ENCODE results near the gene IFNA14.
"Not testable (repeated sequence)": the region's sequence is repeated elsewhere in the genome, so short reads cannot be mapped to it uniquely, and the experiment has no call there.

Gene IFNA14

DNA sequence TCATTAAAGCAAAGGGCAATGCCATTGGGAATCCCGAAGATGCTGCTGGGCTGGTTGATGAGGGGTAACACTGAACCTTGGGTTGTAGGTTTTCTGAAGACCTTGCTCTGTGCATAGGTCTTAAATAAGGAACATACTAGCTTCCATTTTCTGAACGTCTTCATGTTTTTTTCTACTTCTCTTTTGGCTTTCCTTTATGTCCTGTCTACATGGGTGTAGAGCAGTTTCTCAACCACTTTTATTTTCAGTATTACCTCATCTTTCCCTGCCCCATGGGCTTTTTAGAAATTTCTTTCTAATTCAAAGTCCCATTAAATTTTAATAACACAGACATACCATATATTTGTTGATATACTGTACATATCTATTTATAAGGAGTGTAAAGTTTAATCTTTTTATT is at the start of gene IFNA14:
TSS of gene IFNA14 (minus strand) at position 95 of the 400 bp plus-strand sequence. CDS start at position 25, 70 bp downstream.
- no peak for DNase-seq (ENCODE audit: low read depth)

DNA sequence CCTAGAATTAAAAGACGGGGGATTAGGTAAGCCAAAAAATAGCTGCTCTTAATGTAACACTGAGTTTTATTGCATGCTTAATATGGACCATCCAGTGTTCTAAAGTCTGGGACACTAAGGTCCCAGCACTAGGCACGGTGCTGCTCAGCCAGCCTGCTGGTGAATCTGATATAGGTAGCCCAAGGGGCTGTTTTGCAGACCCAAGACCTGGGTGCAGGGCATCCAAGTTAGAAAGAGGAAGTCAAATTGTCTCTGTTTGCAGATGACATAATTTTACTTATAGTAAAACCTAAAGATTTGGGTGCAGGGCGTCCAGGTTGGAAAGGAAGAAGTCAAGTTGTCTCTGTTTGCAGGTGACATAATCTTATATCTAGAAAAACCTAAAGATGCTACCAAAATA is 47.5 kb upstream of the IFNA14 start:
- no peak for DNase-seq (ENCODE audit: low read depth)

DNA sequence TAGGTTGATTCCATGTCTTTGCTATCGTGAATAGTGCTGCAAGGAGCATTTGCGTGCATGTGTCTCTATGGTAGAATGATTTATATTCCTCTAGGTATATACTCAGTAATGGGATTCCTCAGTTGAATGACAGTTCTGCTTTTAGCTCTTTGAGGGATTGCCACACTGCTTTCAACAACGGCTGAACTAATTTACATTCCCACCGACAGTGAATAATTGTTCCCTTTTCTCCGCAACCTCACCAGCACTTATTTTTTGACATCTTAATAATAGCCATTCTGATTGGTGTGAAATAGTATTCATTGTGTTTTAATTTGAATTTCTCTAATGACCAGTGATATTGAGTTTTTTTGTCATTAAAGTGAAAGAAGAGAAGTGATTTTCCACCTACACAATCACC is 46.9 kb upstream of the IFNA14 start:
- no peak for DNase-seq (ENCODE audit: low read depth)

DNA sequence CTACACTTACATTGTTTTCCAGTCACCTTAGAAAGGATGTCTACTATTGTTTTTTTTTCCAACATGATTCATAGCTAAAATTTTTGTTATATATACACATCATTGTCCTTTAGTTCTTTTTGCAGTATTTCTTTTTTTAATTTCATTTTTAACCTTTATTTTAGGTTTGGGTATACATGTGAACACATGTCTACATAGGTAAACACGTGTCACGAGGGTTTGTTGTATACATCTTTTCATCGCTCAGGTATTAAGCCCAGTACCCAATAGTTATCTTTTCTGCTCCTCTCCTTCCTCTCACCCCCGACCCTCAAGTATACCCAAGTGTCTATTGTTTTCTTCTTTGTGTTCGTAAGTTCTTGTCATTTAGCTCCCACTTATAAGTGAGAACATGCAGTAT is 46.3 kb upstream of the IFNA14 start:
- DNase-seq (ENCODE audit: low read depth): no peak

DNA sequence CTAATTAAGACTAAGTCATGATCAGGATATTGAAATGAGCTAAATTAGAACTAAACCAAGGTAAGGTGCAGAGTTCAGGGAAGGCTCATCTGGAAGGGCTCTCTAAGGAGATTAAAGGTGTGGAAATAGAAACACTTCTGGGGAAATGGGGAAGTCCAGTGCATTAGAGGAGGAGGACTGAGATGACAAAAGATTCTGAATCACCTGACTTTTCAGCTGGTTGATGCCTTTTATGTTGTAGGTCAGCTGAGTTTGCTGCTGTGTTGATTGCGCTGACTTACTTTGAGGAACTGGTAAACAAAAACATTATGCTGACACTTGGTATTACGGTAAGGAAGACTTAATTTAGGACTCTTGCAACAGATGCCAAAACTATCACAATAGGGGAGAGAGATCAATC is 41.5 kb upstream of the IFNA14 start:
- DNase-seq (ENCODE audit: low read depth): no peak

DNA sequence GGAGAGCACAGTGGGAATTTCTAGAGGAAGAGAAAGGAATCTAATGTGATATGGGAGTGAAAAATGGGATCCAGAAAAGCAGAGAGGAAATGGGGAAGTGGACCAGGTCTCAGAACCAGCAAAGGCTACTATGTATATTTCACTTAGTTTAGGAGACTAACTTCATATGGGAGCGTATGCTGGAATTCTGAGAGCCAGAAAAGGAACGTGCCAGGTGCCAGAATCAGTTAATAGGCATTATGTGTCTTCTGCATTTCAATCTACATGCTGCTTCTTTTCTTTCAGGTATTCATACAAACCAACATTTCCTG is 28.5 kb upstream of the IFNA14 start:
- DNase-seq (ENCODE audit: low read depth): no peak

DNA sequence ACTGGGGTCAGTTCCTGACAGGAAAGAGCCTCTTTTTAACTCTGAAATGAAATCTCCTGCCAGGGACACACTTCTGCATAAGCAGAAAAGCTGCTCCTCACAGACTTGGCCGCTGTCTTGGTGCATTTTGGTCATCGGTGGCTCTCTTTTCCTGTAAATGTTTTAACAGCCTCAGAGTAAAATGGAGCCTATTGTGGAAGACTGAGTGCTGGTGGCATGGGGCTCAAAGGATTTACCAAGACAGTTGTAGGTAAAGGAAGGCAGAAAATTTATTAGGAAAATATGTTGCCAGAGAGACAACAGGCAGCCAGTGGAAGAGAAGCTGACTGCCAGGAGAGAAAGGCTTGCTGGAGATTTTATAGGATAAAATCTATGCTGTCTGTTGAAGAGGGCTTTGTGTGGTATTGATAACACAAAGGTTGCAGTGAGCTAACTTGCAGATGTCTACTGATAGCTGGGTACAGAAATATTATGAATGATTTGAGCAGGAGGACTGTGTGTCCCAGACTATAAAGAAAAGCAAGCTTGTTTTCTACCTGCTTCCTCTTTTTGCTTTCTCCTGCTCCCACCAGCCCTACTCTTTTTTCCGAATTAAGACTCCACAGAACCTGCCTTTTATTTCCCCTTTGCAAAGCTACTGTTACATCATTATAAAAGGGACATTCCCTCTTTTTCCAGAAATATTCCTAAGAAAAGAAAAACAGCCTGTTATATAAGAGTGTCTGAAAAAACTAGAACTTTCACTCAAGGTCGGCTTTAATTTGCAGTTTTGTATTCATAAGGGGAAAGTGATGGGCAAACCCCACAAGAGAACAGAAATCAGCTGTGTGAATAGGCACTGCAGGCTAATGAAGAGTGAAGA is 27.9 kb upstream of the IFNA14 start:
- no peak for DNase-seq (ENCODE audit: low read depth)

DNA sequence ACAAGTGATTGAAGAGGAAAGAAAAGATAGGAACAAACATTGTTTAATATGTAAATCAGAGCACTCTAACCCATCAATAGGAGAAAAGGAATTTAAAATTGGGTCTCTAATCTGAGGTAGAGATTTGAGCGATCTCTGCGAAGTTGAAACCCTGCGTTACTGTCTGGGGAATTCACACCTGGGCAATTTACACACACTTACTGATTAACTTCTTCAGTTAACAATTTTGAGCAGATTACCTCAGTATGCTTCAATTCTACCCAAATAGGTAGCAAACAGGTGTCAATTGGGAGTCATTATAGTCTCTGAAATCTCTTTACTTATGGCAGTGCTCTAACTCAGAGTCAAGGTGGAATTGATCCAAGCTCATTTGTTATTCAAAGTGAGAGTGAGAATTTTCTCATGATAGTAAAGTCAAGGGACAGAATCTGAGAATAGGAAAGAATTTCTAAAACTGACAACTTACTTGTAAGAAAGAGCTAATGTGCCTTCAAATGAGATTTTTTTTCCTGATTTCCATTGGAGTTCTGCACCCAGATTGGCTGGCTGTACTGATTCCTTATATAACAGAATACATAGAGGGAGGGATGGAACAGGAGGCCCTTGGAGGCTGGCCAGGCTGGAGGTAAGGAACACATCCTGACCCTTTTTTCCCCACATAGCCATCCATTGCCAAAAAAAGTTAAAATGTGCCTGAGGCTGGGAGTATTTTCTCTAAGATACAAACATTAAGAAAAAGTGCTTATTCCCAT is 27.1 kb upstream of the IFNA14 start:
- no peak for DNase-seq (ENCODE audit: low read depth)

DNA sequence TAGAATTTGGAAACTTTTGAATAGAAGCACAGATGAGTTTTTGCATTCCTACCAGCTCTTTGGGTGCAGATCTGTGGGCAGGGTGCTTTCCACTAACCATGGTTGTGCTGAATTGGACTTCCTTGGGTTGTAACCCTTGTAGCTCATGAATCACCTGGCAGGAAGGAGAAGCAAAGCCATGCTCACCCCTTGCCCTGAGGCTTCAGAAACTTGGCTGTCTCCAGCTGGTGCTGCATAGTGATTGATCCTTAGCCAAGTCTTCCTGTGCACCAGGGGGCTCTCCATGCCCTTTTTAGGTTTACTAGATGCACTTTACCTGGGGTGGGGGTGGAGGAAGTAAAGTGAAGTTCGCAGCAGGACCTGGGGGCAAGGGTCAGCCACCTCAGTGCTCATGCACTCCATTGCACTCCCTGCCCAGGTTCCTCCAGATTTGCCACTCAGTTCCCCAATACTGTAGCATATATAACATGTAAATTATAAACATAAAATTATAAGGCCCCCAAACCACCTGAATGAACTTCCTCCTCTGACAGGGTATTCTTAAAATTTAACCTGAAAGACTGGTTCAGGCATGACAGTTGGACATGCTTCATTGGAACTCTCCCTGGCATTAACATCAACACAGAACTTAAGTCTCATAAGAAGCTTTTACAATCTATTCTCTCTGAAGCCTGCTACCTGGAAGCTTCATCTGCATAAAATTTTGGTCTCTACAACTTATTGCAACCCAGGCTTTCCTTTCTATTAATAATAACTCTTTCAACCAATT is 25.8 kb upstream of the IFNA14 start:
- DNase-seq (ENCODE audit: low read depth): no peak

DNA sequence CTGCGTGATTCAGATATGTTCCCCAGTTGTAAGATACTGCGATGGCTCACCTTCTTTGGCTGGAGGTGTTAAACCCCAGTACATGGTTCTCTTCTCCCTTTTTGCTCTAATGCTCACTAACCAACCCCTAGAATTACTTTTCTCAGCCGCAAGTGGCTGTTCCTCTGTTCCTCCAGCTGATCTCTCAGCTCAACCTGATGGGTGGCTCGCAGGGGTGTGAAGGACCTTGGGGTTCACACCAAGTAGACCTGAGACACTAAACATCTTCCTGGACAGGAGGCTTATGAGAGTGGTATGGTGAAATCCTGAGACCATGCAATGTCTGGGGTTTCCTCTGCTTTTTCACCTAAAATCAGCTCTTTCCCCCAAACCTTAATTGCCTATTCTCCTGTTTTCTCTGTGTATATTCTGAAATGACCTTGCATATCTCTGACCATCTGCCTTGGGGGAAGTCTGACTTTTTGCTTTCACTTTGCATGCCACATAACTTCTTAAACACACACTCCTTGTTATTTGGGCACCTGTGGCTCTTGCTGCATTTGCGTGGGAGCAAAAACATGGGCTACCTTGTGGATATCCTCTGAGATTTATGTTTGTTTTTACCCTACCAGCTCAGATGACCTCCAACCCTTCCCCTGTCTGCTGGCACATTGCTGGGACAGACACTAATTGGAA is 15.9 kb upstream of the IFNA14 start:
- no peak for DNase-seq (ENCODE audit: low read depth)

DNA sequence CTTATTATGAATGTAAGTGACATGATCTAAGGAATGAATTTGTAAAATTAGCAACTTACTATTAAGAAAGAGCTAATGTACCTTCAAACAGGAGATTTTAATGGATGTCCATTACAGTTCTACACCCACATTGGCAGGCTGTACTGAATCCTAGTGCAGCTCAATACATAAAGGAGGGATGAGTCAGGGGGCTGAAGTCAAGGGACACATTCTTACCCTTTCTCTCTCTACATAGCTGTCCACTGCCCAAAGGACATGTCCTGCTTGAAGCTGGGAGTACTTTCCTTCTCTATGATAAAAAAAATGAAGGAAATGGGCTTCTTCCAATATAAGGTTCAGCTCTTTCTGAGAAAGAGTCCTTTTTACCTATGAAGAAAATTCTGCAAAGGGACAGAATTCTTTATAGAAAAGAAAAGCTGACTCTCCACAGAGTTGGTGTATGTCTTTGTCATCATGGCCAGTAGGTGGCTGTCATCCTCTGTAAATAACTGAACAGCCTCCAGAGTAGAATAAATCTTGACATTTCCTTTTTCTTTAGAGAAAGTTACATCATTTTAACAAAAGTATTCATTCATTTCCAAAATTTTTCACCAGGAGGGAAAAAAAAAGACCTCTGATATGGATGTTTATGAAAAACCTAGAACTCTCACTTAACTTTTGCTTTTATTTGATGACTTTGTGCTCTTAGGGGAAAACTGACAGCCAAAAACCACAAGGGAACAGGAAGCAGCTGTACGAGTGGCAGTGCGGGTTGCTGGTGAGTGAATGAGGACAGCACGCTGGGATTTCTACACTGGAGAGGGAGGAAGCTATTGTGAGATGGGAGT is 13.1 kb upstream of the IFNA14 start:
- DNase-seq (ENCODE audit: low read depth): peak; percentile 6

DNA sequence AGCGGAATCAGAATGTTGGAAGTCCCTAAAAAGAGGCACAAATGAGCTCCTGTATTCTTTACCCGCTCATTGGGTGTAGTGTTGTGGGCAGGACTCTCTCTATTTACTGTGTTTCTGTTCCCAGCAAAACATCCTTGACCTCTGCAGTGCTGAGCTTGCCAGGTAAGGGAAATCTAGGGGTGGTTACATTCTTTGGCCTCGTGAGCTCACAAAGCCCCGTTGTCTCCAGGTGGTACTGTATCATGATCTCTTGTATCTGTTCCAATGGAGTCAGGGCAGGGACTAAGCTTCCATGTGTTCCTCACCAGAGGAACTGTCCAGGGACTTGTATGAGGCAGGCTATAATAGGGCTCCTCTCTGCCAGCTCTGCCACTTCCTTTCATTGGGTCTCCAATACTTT is 11.8 kb upstream of the IFNA14 start:
- DNase-seq (ENCODE audit: low read depth): no peak

DNA sequence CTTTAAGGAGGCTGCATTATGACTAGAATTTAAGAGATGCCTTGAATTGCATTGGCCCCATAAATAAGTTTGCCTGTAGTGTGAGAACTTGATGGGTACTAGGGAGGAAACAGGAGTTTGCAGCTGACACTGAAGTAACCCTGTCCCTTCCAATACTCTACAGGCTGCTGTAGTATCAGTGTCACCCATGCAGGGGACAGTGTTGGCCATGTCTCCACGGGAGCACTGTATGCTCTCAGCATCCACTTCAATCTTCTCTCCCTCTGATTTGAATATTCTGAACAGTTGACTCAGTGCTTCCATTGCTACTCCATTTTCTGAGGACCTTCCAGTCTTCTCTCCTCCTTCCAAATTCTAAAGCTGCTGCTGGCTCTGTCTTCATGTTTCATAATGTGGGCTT is 11.4 kb upstream of the IFNA14 start:
- DNase-seq (ENCODE audit: low read depth): no peak

DNA sequence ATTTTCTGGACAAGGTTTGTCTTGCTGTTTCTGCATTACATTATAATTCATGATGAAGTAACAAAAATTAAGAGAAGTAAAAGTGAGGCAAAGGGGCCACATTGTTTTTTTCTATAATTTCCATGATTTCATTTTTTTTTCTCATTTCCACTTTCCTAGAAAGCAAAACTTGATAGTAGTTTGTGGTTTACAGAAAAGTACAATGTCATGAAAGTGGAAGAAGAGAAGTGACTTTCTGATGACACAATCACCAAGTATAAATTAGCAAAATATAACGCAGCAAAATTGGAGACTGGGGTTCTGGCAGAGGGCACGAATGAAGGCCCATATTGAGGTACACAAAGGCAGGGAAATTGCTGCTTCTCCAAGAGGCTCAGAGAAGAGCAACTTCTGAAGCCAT is 5.0 kb upstream of the IFNA14 start:
- no peak for DNase-seq (ENCODE audit: low read depth)

DNA sequence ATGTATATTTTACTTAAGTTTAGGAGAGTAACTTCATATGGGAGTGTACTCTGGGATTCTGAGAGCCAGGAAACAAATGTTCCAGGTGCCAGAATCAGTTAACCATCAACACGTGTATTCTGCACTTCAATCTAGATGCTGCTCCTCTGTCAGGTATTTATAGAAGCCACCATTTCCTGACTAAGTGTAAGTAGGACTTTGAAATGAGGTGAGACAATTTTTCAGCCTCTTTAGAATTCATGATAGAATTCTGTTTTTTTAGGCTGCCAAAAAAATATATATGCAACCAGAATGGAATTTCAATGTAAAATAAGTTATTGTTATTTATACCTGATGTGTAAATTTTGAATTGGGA is 3.5 kb downstream of the IFNA14 start:
- DNase-seq (ENCODE audit: low read depth): not testable (repeated sequence)

DNA sequence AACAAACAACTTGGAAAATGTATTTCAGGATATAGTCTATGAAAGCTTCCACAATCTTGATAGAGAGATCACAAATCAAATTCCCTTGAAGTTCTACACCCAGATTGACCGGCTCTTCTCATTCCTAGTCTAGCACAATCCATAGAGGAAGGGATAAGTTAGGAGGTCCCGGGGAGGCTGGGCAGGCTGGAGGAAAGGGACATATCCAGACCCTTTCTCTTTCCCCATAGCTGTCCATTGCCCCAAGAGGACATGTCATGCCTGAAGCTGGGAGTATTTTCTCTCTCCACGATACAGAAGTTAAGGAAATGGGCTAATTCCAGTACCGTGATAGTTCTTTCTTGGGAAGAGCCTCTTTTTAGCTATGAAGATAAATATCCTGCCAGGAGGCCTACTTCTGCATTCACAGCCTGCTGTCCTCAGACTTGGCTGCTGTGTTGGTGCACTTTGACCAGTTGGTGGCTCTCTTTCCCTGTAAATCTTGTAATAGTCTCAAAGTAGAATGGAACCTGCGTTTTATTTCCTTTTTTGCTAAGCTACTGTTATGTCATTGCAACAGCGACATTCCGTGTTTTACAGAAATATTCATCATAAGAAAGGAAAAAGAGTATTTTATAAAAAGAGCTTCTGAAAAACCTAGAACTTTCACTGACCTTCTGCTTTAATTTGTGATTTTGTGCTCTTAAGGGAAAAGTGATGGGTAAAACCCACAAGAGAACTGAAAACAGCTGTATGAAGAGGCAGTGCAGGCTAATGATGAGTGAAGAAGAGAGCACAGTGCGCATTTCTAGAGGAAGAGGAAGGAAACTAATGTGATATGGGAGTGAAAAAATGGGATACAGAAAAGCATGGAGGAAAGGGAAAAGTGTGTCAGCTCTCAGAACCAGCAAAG is 4.1 kb downstream of the IFNA14 start:
- peak; percentile 16 for DNase-seq (ENCODE audit: low read depth)

DNA sequence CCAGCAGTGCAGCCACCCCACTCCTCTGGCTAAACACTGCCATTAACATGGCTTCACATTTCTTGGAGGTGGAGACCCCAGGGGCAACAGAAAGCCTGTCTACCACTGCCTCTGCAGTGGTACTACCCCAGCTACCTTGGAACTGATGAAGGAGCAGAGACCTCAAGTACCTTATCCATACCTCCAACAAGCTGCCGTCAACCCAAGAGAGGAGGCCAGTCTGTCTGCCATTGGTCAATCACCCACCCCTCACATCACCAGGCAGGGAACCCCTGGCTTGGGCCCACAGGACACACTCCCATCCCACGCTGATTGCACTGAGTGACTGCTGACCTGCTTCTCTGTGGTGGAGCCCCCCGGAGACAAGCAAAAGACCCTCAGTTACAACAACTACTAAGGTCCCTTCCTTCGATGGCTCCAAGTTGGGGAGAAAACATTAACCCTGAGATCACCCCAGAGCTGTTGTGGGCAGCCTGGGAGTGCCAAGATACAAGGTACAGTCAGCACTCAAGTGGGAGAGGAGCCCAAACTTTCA is 5.6 kb downstream of the IFNA14 start:
- DNase-seq (ENCODE audit: low read depth): no peak

DNA sequence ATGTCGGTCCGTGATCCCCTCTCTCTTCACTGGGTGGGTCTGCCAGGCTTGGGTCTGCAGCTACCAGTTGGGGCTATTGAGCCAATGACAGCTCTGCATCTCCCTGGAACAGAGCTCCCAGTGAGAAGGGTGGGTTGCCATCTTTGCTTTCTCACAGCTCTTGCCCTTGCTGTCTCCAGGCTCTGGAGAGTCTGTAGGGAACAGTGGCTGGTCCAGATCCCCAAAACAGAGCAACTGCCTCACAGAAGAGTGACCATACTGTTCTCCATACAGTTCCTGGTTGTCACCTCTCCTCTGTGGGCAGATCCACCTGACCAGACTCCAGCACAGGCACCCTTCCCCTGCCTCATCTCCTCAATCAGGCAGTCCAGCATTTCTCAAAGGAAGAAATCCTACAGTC is 6.5 kb downstream of the IFNA14 start:
- no peak for DNase-seq (ENCODE audit: low read depth)

DNA sequence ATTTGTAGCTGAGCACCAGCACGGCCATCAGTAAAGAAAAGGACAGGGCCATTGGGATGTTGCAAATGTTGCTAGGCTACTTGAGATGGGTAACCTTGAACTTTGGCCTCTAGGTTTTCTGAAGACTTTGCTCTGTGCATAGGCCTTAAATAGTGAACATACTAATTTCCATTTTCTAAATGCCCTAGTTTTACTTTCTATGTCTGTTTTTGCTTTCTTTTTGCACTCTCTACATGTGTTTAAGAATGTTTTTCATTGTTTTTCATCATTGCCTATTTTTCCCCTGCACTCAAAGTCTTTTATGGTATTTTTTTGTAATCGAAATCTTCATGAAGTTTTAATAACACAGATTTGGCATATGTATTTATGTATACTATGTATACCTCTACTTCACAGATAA is 11.7 kb downstream of the IFNA14 start, which contains the start of gene IFNA17:
TSS of gene IFNA17 (minus strand) at position 101 of the 400 bp plus-strand sequence. CDS start at position 52, 49 bp downstream.
- DNase-seq (ENCODE audit: low read depth): no peak

DNA sequence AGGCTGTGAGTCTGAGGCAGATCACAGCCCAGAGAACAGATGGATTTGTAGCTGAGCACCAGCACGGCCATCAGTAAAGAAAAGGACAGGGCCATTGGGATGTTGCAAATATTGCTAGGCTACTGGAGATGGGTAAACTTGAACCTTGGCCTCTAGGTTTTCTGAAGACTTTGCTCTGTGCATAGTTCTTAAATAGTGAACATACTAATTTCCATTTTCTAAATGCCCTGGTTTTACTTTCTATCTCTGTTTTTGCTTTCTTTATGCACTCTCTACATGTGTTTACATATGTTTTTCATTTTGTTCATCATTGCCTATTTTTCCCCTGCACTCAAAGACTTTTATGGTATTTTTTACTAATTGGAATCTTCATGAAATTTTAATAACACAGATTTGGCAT is 22.6 kb downstream of the IFNA14 start, which contains the start of gene IFNA16:
TSS of gene IFNA16 (minus strand) at position 101 of the 400 bp plus-strand sequence. CDS start at position 95, 6 bp downstream.
- DNase-seq (ENCODE audit: low read depth): not testable (repeated sequence)
